Measurements from ENCODE around the gene BMP4. TPM values are rescaled to one million over a fixed set of nuclear protein-coding genes. Genes with fewer than 3 reads are reported as not detected.

The BMP4 gene
- total RNA-seq (2013; cell fraction: nucleolus; rRNA removed): not detected in 2 replicates
- total RNA-seq (2014; rRNA removed): 0.49 and 1.4 TPM in 2 replicates
- total RNA-seq (2014; rRNA removed; fragmentation: Illumina TruSeq; extraction: Trizol): 0.22 and 0.32 TPM in 2 replicates
- total RNA-seq (2021): 0.46 and 0.85 TPM in 2 replicates
- polyA plus RNA-seq (2011; ENCODE audit: low read depth): 7.5 TPM
- not detected in 2 replicates for polyA plus RNA-seq (2011; rRNA removed)
- polyA plus RNA-seq (2011; cell fraction: cytosol; rRNA removed): not detected in 2 replicates
- not detected in 2 replicates for polyA plus RNA-seq (2011; cell fraction: nucleus; rRNA removed)
- 14.6 and 21.4 TPM in 2 replicates for polyA plus RNA-seq (2012)
- 0.21 and 0.60 TPM in 2 replicates for polyA plus RNA-seq (2014; fragmentation: Illumina TruSeq; extraction: Trizol)
- under 1 TPM; 0.11 to 0.31 TPM for polyA plus RNA-seq (2014; fragmentation: Nextera tagmentation; extraction: Ambion mirVana)
- 0.23 and 1.2 TPM in 2 replicates for polyA plus RNA-seq (2014; rRNA removed)
- polyA plus RNA-seq (2016; fragmentation: Nextera tagmentation; extraction: Ambion mirVana): 1 to 10 TPM; 1.3 to 1.8 TPM
- polyA minus RNA-seq (2011; rRNA and poly(A)+ RNA removed): not detected in 2 replicates
- polyA minus RNA-seq (2011; cell fraction: cytosol; rRNA and poly(A)+ RNA removed): not detected in 2 replicates
- not detected in 2 replicates for polyA minus RNA-seq (2011; cell fraction: nucleus; rRNA and poly(A)+ RNA removed)
- Bru-seq, nascent RNA: percentile 25 among the genes with signal in this experiment
- BruChase-seq, experiment 1, labeled RNA remaining after a 6-hour chase: percentile 23 among the genes with signal in this experiment
- percentile 18 among the genes with signal in this experiment for BruChase-seq, experiment 2, labeled RNA remaining after a 2-hour chase
- long read RNA-seq, experiment 1: 0 reads
- long read RNA-seq, experiment 2: 0 reads

GRCh38 chr14:53956427-53957201, at the start of gene BMP4:
Gene BMP4 (minus strand): TSS chr14:53956825. CDS start chr14:53952222, 4,603 bp downstream.
- Histone ChIP-seq H3K4me1 (ENCODE audit: control insufficient read depth, insufficient read depth, low read length) (no peaks in the 10 kb centered on the region), H3K27ac (ENCODE audit: control insufficient read depth, insufficient read depth) (peak within 1 kb of the TSS; percentile 27), H3K27me3 (replicated peaks in 1 of 2; ENCODE audit: control insufficient read depth in 2 of 2, insufficient read depth in 2 of 2, low read length in 1 of 2) (peaks cover 3 to 13% of the 10 kb centered on the region in 2 experiments), H4K20me1 (ENCODE audit: control insufficient read depth, insufficient read depth) (no peaks in the 10 kb centered on the region), H3K4me3 (peak within 1 kb of the TSS; percentile 65; the same call in 1 of the 2 replicates), H3K36me3 (ENCODE audit: control insufficient read depth in 2 of 2, insufficient read depth in 2 of 2, low read length in 1 of 2) (no peaks in the 10 kb centered on the region), H3K9ac (ENCODE audit: control insufficient read depth, insufficient read depth, low read length) (peak within 1 kb of the TSS; percentile 55), H3K4me2 (ENCODE audit: control insufficient read depth, insufficient read depth) (peak within 1 kb of the TSS; percentile 35), H3K9me3 (replicated peaks; ENCODE audit: control insufficient read depth, insufficient read depth, low read length) (no peaks in the 10 kb centered on the region; the same call in 2 of the 3 replicates), H3K79me2 (ENCODE audit: control insufficient read depth, insufficient read depth, low read length) (peaks cover 30% of the 10 kb centered on the region), H2AFZ (ENCODE audit: control insufficient read depth, low read depth, low read length) (peak within 1 kb of the TSS; percentile 19; the same call in 1 of the 2 replicates)
- POLR2A ChIA-PET: no interaction called here
- FAIRE-seq (no peak), ATAC-seq (no peak), DNase-seq (ENCODE audit: low read depth, low spot score) (no peak)
- intact Hi-C loops (cut with micrococcal nuclease; ENCODE audit: unreplicated experiment): no loop called here
- in situ Hi-C loops (cut with MboI): no loop called here
- SMC1A ChIA-PET (ENCODE audit: uncharacterized antibody, unreplicated experiment): no interaction called here
- CTCF ChIA-PET: no interaction called here
- no TSS peak for BruUV-seq (replicated peaks)
- RAD21 ChIA-PET (ENCODE audit: unreplicated experiment): no interaction called here
- 13% methylated on average over 36 of the region's 45 CpGs for WGBS (ENCODE audit: insufficient coverage, insufficient replicate concordance, low lambda C conversion rate, missing lambda C conversion rate)
- TF ChIP-seq, protein P1, sequence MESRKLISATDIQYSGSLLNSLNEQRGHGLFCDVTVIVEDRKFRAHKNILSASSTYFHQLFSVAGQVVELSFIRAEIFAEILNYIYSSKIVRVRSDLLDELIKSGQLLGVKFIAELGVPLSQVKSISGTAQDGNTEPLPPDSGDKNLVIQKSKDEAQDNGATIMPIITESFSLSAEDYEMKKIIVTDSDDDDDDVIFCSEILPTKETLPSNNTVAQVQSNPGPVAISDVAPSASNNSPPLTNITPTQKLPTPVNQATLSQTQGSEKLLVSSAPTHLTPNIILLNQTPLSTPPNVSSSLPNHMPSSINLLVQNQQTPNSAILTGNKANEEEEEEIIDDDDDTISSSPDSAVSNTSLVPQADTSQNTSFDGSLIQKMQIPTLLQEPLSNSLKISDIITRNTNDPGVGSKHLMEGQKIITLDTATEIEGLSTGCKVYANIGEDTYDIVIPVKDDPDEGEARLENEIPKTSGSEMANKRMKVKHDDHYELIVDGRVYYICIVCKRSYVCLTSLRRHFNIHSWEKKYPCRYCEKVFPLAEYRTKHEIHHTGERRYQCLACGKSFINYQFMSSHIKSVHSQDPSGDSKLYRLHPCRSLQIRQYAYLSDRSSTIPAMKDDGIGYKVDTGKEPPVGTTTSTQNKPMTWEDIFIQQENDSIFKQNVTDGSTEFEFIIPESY (IDR thresholded peaks at IDR 0.05): no peak
- TF ChIP-seq TAF1 (IDR thresholded peaks at IDR 0.05; ENCODE audit: borderline replicate concordance, low read depth, low read length) (no peak), POLR2A (IDR thresholded peaks at IDR 0.05; ENCODE audit: low read depth, low read length) (peak; percentile 56; the same call in 1 of the 2 replicates), BHLHE40 (IDR thresholded peaks at IDR 0.05; ENCODE audit: borderline replicate concordance in 1 of 2, low read depth in 2 of 2, low read length in 1 of 2) (no peak), DPF2 (IDR thresholded peaks at IDR 0.05) (no peak), CREB1 (IDR thresholded peaks at IDR 0.05; ENCODE audit: low read depth) (0 out of 2 replicates have a peak, but pooled peaks have one; percentile 4), PBX3 (IDR thresholded peaks at IDR 0.05; ENCODE audit: insufficient replicate concordance, low read depth, low read length) (no peak)
- TF ChIP-seq, protein P2, sequence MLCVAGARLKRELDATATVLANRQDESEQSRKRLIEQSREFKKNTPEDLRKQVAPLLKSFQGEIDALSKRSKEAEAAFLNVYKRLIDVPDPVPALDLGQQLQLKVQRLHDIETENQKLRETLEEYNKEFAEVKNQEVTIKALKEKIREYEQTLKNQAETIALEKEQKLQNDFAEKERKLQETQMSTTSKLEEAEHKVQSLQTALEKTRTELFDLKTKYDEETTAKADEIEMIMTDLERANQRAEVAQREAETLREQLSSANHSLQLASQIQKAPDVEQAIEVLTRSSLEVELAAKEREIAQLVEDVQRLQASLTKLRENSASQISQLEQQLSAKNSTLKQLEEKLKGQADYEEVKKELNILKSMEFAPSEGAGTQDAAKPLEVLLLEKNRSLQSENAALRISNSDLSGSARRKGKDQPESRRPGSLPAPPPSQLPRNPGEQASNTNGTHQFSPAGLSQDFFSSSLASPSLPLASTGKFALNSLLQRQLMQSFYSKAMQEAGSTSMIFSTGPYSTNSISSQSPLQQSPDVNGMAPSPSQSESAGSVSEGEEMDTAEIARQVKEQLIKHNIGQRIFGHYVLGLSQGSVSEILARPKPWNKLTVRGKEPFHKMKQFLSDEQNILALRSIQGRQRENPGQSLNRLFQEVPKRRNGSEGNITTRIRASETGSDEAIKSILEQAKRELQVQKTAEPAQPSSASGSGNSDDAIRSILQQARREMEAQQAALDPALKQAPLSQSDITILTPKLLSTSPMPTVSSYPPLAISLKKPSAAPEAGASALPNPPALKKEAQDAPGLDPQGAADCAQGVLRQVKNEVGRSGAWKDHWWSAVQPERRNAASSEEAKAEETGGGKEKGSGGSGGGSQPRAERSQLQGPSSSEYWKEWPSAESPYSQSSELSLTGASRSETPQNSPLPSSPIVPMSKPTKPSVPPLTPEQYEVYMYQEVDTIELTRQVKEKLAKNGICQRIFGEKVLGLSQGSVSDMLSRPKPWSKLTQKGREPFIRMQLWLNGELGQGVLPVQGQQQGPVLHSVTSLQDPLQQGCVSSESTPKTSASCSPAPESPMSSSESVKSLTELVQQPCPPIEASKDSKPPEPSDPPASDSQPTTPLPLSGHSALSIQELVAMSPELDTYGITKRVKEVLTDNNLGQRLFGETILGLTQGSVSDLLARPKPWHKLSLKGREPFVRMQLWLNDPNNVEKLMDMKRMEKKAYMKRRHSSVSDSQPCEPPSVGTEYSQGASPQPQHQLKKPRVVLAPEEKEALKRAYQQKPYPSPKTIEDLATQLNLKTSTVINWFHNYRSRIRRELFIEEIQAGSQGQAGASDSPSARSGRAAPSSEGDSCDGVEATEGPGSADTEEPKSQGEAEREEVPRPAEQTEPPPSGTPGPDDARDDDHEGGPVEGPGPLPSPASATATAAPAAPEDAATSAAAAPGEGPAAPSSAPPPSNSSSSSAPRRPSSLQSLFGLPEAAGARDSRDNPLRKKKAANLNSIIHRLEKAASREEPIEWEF (IDR thresholded peaks at IDR 0.05; ENCODE audit: insufficient replicate concordance, low read depth, low read length): no peak

Data from GM12878 (cell line).